Testis (tissue), 3 donors: ENCODE measurements around the gene TCF4. TPM values are rescaled to one million over a fixed set of nuclear protein-coding genes. Genes with fewer than 3 reads are reported as not detected.

ENCODE experiments used
- DNase-seq: peaks from one replicate; pipeline ENCODE4 v3.0.0-alpha.2; 2019
- H3K27ac ChIP-seq, 2 donors: fragments of 200-600 bp; sonication (generic); one replicate each; pipeline ENCODE4 v1.5.1; 2019
- H3K27me3 ChIP-seq: fragments of 200-600 bp; sonication (generic); one replicate; pipeline ENCODE4 v1.5.1; 2019
- H3K36me3 ChIP-seq: fragments of 200-600 bp; sonication (generic); one replicate; pipeline ENCODE4 v1.5.1; 2017; ENCODE audit warnings: low read depth; ENCODE audit errors: missing control alignments
- H3K4me1 ChIP-seq: fragments of 200-600 bp; sonication (generic); one replicate; pipeline ENCODE4 v1.5.1; 2019
- H3K4me3 ChIP-seq, 2 donors: fragments of 200-600 bp; sonication (generic); one replicate each; pipeline ENCODE4 v1.5.1; 2017 to 2019
- H3K9me3 ChIP-seq: fragments of 200-600 bp; sonication (generic); one replicate; pipeline ENCODE4 v1.5.1; 2017
- CTCF ChIP-seq, 3 experiments: fragments of 450-650 bp in 2 of 3; fragments of 200-600 bp in 1 of 3; sonication (generic) in 1 of 3; IDR thresholded peaks; one replicate each; pipeline ENCODE4 v1.5.1; 2016 to 2019; ENCODE audit warnings: antibody characterized with exemption in 3 of 3, mild to moderate bottlenecking in 2 of 3, moderate library complexity in 1 of 3
- POLR2A ChIP-seq: fragments of 450-650 bp; IDR thresholded peaks from one replicate; pipeline ENCODE4 v1.6.1; 2017; ENCODE audit warnings: antibody characterized with exemption, mild to moderate bottlenecking, moderate library complexity
- whole genome bisulfite sequencing, 2 donors: methylation state at CpG; one replicate each; pipeline ENCODE4 v1.1.5; 2018; 5-methylcytosine and 5-hydroxymethylcytosine counted together
- intact Hi-C: fragments of 100-400 bp; cut with DNase I; formaldehyde crosslinking; loops from one replicate; pipeline ENCODE4 v1.15.1; 2023; ENCODE audit warnings: low total_unique reads
- polyA plus RNA-seq: library from polyadenylated mRNA; stranded (reverse); fragments of 350-450 nt; fragmentation: Illumina TruSeq; extraction: RNeasy Lipid Tissue Mini Kit (QIAGEN cat#74804); gene quantifications from one replicate; pipeline ENCODE4 v1.2.3, GENCODE V29; 2014; ENCODE audit warnings: low read depth, low replicate concordance; ENCODE audit not compliant: insufficient read depth
- total RNA-seq, 2 donors: library from RNA; depleted of rRNA; stranded (reverse); fragments of >200 nt; gene quantifications; one replicate each; pipeline ENCODE4 v1.2.3, GENCODE V29; 2016

TCF4 gene
- total and polyA plus RNA-seq, 3 donors from 2014 or later, result 50.8 to 122 (median 110) TPM

- Histone ChIP-seq H3K27me3 (no peaks in the 10 kb centered on the region), H3K4me3 (no peak overlapping the region), H3K4me1 (no peaks in the 10 kb centered on the region), H3K36me3 (no peaks in the 10 kb centered on the region), H3K9me3 (no peaks in the 10 kb centered on the region), H3K27ac (no peak overlapping the region)
- DNase-seq, result no peak
- intact Hi-C loops, result no loop called here
- TF ChIP-seq POLR2A, result no peak
- no peak for TF ChIP-seq CTCF (IDR thresholded peaks at IDR 0.05)
- 89 to 96% methylated on average over 2 of the region's 2 CpGs for WGBS, 2 donors
Measured at GRCh38 chr18:55610506-55610905, 22.5 kb upstream of the TCF4 start.

- 93 to 96% methylated on average over 6 of the region's 6 CpGs for WGBS, 2 donors
- TF ChIP-seq POLR2A, result no peak
- no peak for TF ChIP-seq CTCF (IDR thresholded peaks at IDR 0.05)
- no peak for DNase-seq
- no peaks in the 10 kb centered on the region for H3K9me3 ChIP-seq
- H3K4me3 ChIP-seq, result no peak overlapping the region
- intact Hi-C loops, result no loop called here
- no peaks in the 10 kb centered on the region for H3K36me3 ChIP-seq
- no peaks in the 10 kb centered on the region for H3K27me3 ChIP-seq
- H3K4me1 ChIP-seq, result no peaks in the 10 kb centered on the region
- no peak overlapping the region for H3K27ac ChIP-seq
Measured at GRCh38 chr18:55609160-55609825, 21.3 kb upstream of the TCF4 start.

- no peaks in the 10 kb centered on the region for H3K36me3 ChIP-seq
- TF ChIP-seq CTCF (IDR thresholded peaks at IDR 0.05) (no peak), POLR2A (no peak)
- no peak for DNase-seq
- H3K9me3 ChIP-seq, result no peaks in the 10 kb centered on the region
- no peaks in the 10 kb centered on the region for H3K27me3 ChIP-seq
- H3K4me1 ChIP-seq, result no peaks in the 10 kb centered on the region
- no peak overlapping the region for H3K4me3 ChIP-seq
- intact Hi-C loops, result no loop called here
- 95 to 98% methylated on average over 4 of the region's 4 CpGs for WGBS, 2 donors
- H3K27ac ChIP-seq, result no peak overlapping the region
Measured at GRCh38 chr18:55608497-55608896, 20.5 kb upstream of the TCF4 start.

GRCh38 chr18:55607773-55608172 is 19.8 kb upstream of the TCF4 start:
- intact Hi-C loops, result no loop called here
- Histone ChIP-seq H3K27ac (no peak overlapping the region), H3K4me1 (no peaks in the 10 kb centered on the region), H3K4me3 (no peak overlapping the region), H3K27me3 (no peaks in the 10 kb centered on the region), H3K36me3 (no peaks in the 10 kb centered on the region), H3K9me3 (no peaks in the 10 kb centered on the region)
- no peak for DNase-seq
- TF ChIP-seq CTCF (IDR thresholded peaks at IDR 0.05) (no peak), POLR2A (no peak)
- 89 to 92% methylated on average over 2 of the region's 2 CpGs for WGBS, 2 donors

GRCh38 chr18:55605733-55606338 is 17.8 kb upstream of the TCF4 start:
- H3K9me3 ChIP-seq, result no peaks in the 10 kb centered on the region
- H3K4me1 ChIP-seq, result no peaks in the 10 kb centered on the region
- intact Hi-C loops, result no loop called here
- WGBS, 2 donors, result 91 to 96% methylated on average over 7 of the region's 7 CpGs
- H3K27me3 ChIP-seq, result no peaks in the 10 kb centered on the region
- no peak for TF ChIP-seq POLR2A
- no peak for TF ChIP-seq CTCF (IDR thresholded peaks at IDR 0.05)
- no peak overlapping the region for H3K4me3 ChIP-seq
- H3K36me3 ChIP-seq, result no peaks in the 10 kb centered on the region
- H3K27ac ChIP-seq, result no peak overlapping the region
- DNase-seq, result no peak
